ENCODE data around the gene CDYL2.

DNA sequence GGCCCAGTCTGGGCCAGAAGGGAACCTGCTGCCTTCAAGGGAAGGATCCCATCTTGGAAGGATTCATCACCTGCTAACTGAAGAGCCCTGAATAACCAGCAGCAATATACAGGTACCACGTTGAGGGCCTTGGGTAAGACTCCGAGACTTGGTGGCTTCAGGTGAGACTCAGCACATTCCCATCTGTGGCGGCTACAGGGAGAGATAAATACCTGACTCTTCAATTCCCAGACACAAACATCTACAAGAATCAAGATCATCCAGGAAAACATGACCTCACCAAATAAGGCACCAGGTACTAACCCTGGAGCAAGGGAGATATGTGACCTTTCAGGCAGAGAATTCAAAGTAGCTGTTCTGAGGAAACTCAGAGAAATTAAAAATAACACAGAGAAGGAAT, 164.1 kb downstream of the CDYL2 start:
- no peak for TF ChIP-seq SNAI2 (CRISPR knock-in tag; IDR thresholded peaks at IDR 0.05)
- TF ChIP-seq ESRRG (CRISPR knock-in tag; IDR thresholded peaks at IDR 0.05): no peak
- no peak for TF ChIP-seq ZFP3 (CRISPR knock-in tag; IDR thresholded peaks at IDR 0.05)
- no peak for TF ChIP-seq PPARA (CRISPR knock-in tag; IDR thresholded peaks at IDR 0.05; ENCODE audit: borderline replicate concordance)
- no peak for TF ChIP-seq TOX (CRISPR knock-in tag; IDR thresholded peaks at IDR 0.05; ENCODE audit: borderline replicate concordance)
- TF ChIP-seq ZNF70 (CRISPR knock-in tag; IDR thresholded peaks at IDR 0.05): no peak
- no peak for TF ChIP-seq RARB (CRISPR knock-in tag; IDR thresholded peaks at IDR 0.05)
- TF ChIP-seq ZC3H10 (CRISPR knock-in tag; IDR thresholded peaks at IDR 0.05): no peak

Measured in SK-N-SH treated with all-trans-retinoic acid at 6 μM for 48 hours (cell line).